Cardiac septum (tissue), 1 donor: ENCODE results near the gene GPBAR1. TPM values are rescaled to one million over a fixed set of nuclear protein-coding genes. Genes with fewer than 3 reads are reported as not detected.

Experiments
- DNase-seq: peaks from one replicate; pipeline ENCODE4 v3.0.0-alpha.2; 2020; ENCODE audit warnings: low spot score
- intact Hi-C: fragments of 100-400 bp; cut with DNase I; formaldehyde crosslinking; loops from one replicate; pipeline ENCODE4 v1.14.0; 2022
- total RNA-seq: library from RNA; stranded (reverse); fragmentation: NEBNext Ultra II Directional; extraction: Animal tissue kit (Norgen Biotek cat#: 25700); gene quantifications from one replicate; pipeline ENCODE4 v1.2.1, GENCODE V29; 2021
- donor health status: DM: no; HTN: no; CAD: no.

GPBAR1 gene
- total RNA-seq, 1 donor from 2014 or later: 1.2 TPM

- intact Hi-C loops: no loop called here
- no peak for DNase-seq
Measured at GRCh38 chr2:218236829-218237228, 24.0 kb upstream of the GPBAR1 start.

DNA sequence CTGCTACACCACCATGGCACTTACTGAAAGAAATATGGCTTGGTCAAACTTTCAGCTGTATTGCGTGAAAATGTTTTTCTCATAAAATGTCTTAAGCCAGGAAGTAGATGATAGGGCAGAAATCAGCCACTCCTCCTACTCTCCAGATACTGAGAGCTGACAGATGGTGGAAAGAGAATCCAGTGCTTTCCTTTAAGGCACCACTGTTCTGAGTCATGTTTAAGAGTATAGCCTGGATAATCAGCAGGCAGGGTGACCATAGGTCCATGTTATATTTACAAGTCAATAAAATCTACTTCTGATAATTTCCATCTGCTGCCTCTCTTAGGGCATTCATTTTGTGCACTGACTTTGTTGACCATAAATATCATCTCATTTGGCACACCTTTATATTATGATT, 21.9 kb upstream of the GPBAR1 start:
- intact Hi-C loops: no loop called here
- no peak for DNase-seq

- DNase-seq: no peak
- intact Hi-C loops: no loop called here
Measured at GRCh38 chr2:218244204-218244603, 16.6 kb upstream of the GPBAR1 start.

DNA sequence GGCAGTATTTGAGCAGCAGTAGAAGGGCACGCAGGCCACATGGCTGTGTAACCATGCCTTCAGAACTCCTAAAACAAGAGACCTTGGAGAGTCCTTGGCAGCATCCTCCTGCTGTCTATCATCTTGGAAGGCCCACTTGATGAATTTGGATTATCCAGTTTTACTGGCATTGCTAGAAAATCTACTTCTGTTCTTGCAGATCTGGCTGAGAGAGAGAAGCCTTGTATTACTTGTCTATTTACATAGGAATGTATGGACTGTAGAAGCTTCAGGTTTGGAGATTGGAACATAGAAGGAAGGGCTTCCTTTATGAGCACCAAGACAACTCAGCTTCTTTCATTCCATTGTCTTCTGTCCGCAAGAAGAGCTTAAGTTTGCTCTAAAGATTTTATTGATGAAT, 16.1 kb upstream of the GPBAR1 start:
- no peak for DNase-seq
- intact Hi-C loops: no loop called here

GRCh38 chr2:218245214-218245613, 15.6 kb upstream of the GPBAR1 start:
- DNase-seq: no peak
- intact Hi-C loops: no loop called here

- intact Hi-C loops: no loop called here
- DNase-seq: no peak
Measured at GRCh38 chr2:218249691-218250090, 11.1 kb upstream of the GPBAR1 start.

DNA sequence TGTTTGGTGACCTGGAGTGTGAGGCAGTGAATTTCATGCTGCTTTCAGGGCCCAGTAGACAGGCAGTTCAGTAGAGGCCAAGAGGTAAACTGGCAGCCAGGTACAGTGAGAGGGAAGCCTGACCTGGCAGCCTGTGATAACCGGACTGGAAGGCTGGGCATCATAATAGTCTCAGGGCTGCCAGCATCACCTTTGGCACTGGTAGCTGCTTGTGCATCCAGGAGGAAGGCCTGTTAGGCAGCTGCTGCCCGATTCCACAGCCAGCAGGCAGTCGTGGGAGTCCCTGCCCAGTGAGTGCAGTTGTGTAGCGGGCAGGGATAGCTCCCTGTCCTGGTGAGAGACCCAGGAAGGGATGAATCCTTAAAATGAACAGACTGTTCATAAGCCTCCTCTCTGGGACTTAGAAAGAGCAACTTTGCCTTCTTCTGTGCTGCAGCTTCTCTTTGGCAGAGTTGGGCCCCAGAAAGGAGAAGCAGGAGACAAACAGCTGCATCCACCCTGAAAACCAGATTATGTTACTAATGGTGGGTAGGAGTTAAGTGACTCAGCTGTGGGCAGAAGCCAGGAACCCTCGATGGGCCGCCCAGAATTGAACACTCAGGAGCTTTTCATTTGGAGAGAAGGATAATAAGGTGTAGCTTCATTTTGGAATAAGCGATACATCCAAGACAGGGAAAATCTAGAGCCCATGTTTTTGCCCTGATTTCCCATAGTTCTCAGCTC, 8.1 kb upstream of the GPBAR1 start:
- no peak for DNase-seq
- intact Hi-C loops: no loop called here

DNA sequence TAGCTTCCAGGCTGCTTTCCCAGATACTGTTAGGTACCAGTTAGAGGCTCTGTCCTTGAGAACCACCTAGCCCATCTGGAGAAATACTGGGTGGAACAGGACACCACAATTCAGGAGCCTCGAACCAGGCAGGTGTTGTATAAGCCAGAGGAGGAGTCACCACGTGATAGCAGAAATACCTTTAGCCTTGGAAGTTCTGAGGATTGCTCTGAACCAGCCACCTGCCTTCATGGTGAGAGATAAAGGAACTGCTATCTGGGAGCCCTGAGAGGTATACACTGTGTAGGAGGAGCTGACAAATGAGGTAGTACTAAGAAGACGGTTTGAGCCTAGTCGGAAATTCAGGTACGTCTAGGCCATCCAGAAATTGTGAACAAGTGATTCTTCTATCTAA, 7.6 kb upstream of the GPBAR1 start:
- DNase-seq: no peak
- intact Hi-C loops: no loop called here

GRCh38 chr2:218255446-218255845, 5.4 kb upstream of the GPBAR1 start:
- no peak for DNase-seq
- intact Hi-C loops: loop anchor here (5.0 kb wide), 1 partner anchor 68 kb away; no protein-coding TSS in a partner anchor

DNA sequence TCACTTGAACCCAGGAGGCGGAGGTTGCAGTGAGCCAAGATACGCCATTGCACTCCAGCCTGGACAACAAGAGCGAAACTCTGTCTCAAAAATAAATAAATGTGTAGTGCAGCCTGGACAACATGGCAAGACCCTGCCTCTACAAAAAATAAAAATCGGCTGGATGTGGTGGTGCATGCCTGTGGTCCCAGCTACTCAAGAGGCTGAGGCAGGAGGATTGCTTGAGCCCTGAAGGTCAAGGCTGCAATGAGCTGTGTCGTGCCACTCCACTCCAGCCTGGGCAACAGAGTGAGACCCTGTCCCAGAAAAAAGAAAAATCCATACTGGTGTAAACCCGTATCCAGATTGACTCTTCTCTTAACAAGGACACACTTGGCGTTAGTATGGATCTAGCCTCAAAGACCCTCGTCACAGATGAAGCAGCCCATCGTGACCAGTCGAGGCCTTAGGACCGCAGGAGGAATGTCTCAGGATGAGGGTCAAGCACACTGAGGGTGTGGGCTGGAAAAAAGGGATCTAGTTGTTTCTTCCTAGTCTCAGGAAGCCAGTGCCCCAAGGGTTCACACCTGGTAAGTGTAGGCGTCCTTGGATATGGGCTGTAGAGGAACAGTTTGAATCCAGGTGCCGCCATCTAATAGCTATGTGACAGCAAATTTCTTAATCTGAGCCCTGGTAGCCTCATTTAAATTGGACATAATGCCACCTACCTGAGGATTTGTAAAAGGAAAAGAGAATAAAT, 4.0 kb upstream of the GPBAR1 start:
- intact Hi-C loops: loop anchor here (5.0 kb wide), 1 partner anchor 69 kb away; no protein-coding TSS in a partner anchor
- no peak for DNase-seq

GRCh38 chr2:218257390-218257981, 3.3 kb upstream of the GPBAR1 start:
- no peak for DNase-seq
- intact Hi-C loops: loop anchor here (5.0 kb wide), 1 partner anchor 70 kb away; no protein-coding TSS in a partner anchor

- intact Hi-C loops: loop anchor here (5.0 kb wide), 1 partner anchor 72 kb away; no protein-coding TSS in a partner anchor
Measured at GRCh38 chr2:218259099-218259961, 1.5 kb upstream of the GPBAR1 start.

DNA sequence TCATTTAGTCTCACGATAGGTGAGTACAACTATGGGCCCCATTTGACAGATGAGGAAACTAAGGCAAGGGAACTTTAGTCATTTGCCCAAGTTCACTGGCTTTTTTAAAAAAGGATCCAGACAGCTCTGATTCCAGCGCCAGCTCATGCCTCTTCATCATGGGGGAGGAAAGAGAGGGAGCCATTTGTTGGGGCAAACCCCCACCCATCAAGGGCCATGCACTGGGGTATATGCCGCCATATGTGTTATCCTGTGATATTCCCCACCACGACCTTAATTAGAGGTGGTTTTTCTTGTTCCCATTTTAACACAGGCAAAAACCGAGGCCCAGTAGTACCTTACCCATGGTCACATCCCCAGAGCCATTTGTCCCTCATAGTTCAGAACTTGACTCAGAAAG, 649 bp upstream of the GPBAR1 start:
- no peak for DNase-seq
- intact Hi-C loops: no loop called here

More at GRCh38 chr2:218259099-218259961, 1.5 kb upstream of the GPBAR1 start:
- DNase-seq: peak; percentile 83

GRCh38 chr2:218261423-218262236, 815 bp downstream of the GPBAR1 start:
- intact Hi-C loops: no loop called here
- DNase-seq: peak; percentile 44

- intact Hi-C loops: no loop called here
- DNase-seq: peak; percentile 50
Measured at GRCh38 chr2:218262237-218262600, 1.4 kb downstream of the GPBAR1 start.

DNA sequence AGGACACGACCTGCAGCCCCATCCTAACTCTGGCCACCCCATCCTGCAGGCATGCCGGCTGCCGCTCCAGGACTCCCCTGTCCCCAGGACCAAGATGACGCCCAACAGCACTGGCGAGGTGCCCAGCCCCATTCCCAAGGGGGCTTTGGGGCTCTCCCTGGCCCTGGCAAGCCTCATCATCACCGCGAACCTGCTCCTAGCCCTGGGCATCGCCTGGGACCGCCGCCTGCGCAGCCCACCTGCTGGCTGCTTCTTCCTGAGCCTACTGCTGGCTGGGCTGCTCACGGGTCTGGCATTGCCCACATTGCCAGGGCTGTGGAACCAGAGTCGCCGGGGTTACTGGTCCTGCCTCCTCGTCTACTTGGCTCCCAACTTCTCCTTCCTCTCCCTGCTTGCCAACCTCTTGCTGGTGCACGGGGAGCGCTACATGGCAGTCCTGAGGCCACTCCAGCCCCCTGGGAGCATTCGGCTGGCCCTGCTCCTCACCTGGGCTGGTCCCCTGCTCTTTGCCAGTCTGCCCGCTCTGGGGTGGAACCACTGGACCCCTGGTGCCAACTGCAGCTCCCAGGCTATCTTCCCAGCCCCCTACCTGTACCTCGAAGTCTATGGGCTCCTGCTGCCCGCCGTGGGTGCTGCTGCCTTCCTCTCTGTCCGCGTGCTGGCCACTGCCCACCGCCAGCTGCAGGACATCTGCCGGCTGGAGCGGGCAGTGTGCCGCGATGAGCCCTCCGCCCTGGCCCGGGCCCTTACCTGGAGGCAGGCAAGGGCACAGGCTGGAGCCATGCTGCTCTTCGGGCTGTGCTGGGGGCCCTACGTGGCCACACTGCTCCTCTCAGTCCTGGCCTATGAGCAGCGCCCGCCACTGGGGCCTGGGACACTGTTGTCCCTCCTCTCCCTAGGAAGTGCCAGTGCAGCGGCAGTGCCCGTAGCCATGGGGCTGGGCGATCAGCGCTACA, 2.1 kb downstream of the GPBAR1 start:
- peak; percentile 59 for DNase-seq
- intact Hi-C loops: no loop called here

- intact Hi-C loops: no loop called here
- DNase-seq: no peak
Measured at GRCh38 chr2:218263817-218264641, 3.2 kb downstream of the GPBAR1 start.
